Spleen (tissue), 11 donors: ENCODE measurements around the gene TRIM33. TPM values are rescaled to one million over a fixed set of nuclear protein-coding genes. Genes with fewer than 3 reads are reported as not detected.

Source experiments
- DNase-seq: peaks from one replicate; pipeline ENCODE4 v3.0.0-alpha.2; 2020
- H3K27ac ChIP-seq, 8 donors: fragments of 200-600 bp; sonication (generic) in 7 of 8; 1 replicate in 4 of 8; 2 replicates in 4 of 8; pipeline versions ENCODE4 v1.5.0 to v1.8.0; 2016 to 2021; ENCODE audit warnings: inconsistent platforms in 4 of 8, mild to moderate bottlenecking in 4 of 8, moderate library complexity in 1 of 8
- H3K27me3 ChIP-seq, 7 donors: fragments of 200-600 bp; sonication (generic) in 6 of 7; replicated peaks in 1 of 7; 1 replicate in 4 of 7; 2 replicates in 3 of 7; pipeline versions ENCODE4 v1.5.0 to v1.8.0; 2016 to 2021; ENCODE audit warnings: inconsistent platforms in 3 of 7, mild to moderate bottlenecking in 1 of 7
- H3K36me3 ChIP-seq, 6 donors: fragments of 200-600 bp; sonication (generic) in 5 of 6; 1 replicate in 4 of 6; 2 replicates in 2 of 6; pipeline versions ENCODE4 v1.5.0 to v1.8.0; 2016 to 2021; ENCODE audit warnings: inconsistent platforms in 2 of 6
- H3K4me1 ChIP-seq, 6 donors: fragments of 200-600 bp; sonication (generic) in 5 of 6; 1 replicate in 3 of 6; 2 replicates in 3 of 6; pipeline versions ENCODE4 v1.5.0 to v1.8.0; 2016 to 2021; ENCODE audit warnings: inconsistent platforms in 3 of 6
- H3K4me3 ChIP-seq, 8 donors: fragments of 200-600 bp; sonication (generic) in 7 of 8; 1 replicate in 4 of 8; 2 replicates in 4 of 8; pipeline versions ENCODE4 v1.5.0 to v1.8.0; 2016 to 2021; ENCODE audit warnings: inconsistent platforms in 4 of 8, mild to moderate bottlenecking in 4 of 8, moderate library complexity in 2 of 8
- H3K9me3 ChIP-seq, 8 donors: fragments of 200-600 bp; sonication (generic) in 7 of 8; 1 replicate in 4 of 8; 2 replicates in 4 of 8; pipeline versions ENCODE4 v1.5.0 to v1.8.0; 2016 to 2021; ENCODE audit warnings: inconsistent platforms in 4 of 8
- CTCF ChIP-seq, 11 experiments: fragments of 200-600 bp in 7 of 11; fragments of 450-650 bp in 4 of 11; sonication (generic) in 4 of 11; IDR thresholded peaks in 8 of 11; conservative IDR thresholded peaks in 3 of 11; 1 replicate in 7 of 11; 2 replicates in 4 of 11; pipeline versions ENCODE4 v1.4.0 to v1.8.0; 2016 to 2021; ENCODE audit warnings: antibody characterized with exemption in 11 of 11, inconsistent platforms in 4 of 11, mild to moderate bottlenecking in 1 of 11
- POLR2A ChIP-seq, 3 donors: fragments of 450-650 bp; IDR thresholded peaks; one replicate each; pipeline ENCODE4 v1.5.1; 2017; ENCODE audit warnings: antibody characterized with exemption in 3 of 3, mild to moderate bottlenecking in 1 of 3
- POLR2AphosphoS5 ChIP-seq, 3 donors: sonication (generic); formaldehyde crosslinking; IDR thresholded peaks; one replicate each; pipeline ENCODE4 v1.5.1; 2017; ENCODE audit warnings: antibody characterized with exemption in 3 of 3
- WGBS, 5 donors: extraction: QIAGEN DNeasy Blood & Tissue Kit in 3 of 5; methylation state at CpG; one replicate each; pipeline versions ENCODE4 v1.1.5 to v1.1.7; 2013 to 2018; 5-methylcytosine and 5-hydroxymethylcytosine counted together
- intact Hi-C: fragments of 100-400 bp; cut with DNase I; formaldehyde crosslinking; loops from one replicate; pipeline ENCODE4 v1.15.0; 2023; ENCODE audit warnings: low total_unique reads
- polyA plus RNA-seq, 3 donors: library from polyadenylated mRNA; stranded (reverse); fragments of 200-250 nt; gene quantifications; one replicate each; pipeline ENCODE4 v1.2.1, GENCODE V29; 2013
- total RNA-seq, 7 donors: library from RNA; depleted of rRNA in 3 of 7; stranded (reverse); fragments of >200 nt in 3 of 7; fragmentation: NEBNext Ultra II Directional in 4 of 7; extraction: Animal tissue kit (Norgen Biotek cat#: 25700) in 4 of 7; gene quantifications; one replicate each; pipeline versions ENCODE4 v1.1.0 to v1.2.1, GENCODE V29; 2016 to 2021
- donor health status: healthy with polysubstance abuse.
- donor health status: DM: no; HTN: no; CAD: no; lungs with moderate emphysema.
- donor health status: DM: no; HTN: no; CAD: no.
- donor health status: Bipolar disorder and iron deficiency.
- donor health status: healthy.
- donor health status: DM: no; HTN: no; CAD: no.
- donor health status: DM: yes; HTN: yes; CAD: no.

Gene TRIM33
- total and polyA plus RNA-seq, 10 donors, result 8.9 to 59.4 (median 42.2) TPM

DNA sequence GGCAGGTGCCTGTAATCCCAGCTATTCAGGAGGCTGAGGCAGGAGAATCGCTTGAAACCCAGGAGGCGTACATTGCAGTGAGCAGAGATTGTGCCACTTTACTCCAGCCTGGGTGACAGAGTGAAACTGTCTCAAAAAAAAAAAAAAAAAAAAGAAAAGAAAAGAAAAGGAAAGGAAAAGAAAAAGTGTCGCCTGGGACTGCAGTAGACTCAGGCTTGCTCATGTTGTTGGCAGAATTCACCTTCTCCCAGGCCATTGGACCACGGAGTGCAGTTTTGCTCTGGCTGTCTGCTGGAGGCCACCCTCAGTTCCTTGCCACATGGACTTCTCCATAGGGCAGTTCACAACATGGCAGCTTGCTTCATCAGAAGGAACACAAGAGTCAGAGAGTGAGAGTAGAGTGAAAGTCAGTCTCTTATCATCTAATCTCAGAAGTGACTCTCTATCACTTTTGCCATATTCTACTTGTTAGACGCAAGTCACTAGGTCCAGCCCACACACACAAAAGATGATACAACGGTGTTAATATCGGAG lies 41.2 kb upstream of the TRIM33 start:
- H3K27ac ChIP-seq, result no peak overlapping the region
- H3K4me3 ChIP-seq, result no peak overlapping the region
- H3K9me3 ChIP-seq, result no peaks in the 10 kb centered on the region
- no peaks in the 10 kb centered on the region for H3K4me1 ChIP-seq
- H3K36me3 ChIP-seq, result no peaks in the 10 kb centered on the region
- no peak for DNase-seq
- intact Hi-C loops, result no loop called here
- no peaks in the 10 kb centered on the region for H3K27me3 ChIP-seq
- TF ChIP-seq POLR2AphosphoS5 (IDR thresholded peaks at IDR 0.05) (no peak), CTCF (IDR thresholded peaks at IDR 0.05 in 8 of 11, conservative IDR thresholded peaks at IDR 0.05 in 3 of 11) (no peak), POLR2A (IDR thresholded peaks at IDR 0.05) (no peak)
- 92 to 98% (median 94%) methylated on average over 7 of the region's 7 CpGs for WGBS, 5 donors

DNA sequence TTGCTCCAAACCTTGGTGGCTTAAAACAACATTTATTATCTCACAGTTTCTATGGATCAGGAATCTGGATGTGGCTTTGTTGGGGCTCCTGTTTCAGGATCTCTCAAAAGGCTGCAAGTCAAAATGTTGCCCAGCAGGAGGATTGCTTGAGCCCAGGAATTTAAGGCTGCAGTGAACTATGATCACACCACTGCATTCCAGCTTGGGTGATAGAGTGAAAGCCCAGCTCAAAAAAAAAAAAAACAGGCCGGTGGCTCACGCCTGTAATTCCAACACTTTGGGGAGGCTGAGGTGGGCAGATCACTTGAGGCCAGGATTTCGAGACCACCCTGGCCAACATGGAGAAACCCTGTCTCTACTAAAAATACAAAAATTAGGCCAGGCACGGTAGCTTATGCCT lies 40.4 kb upstream of the TRIM33 start:
- no peak for DNase-seq
- Histone ChIP-seq H3K36me3 (no peaks in the 10 kb centered on the region), H3K27ac (no peak overlapping the region), H3K4me1 (no peaks in the 10 kb centered on the region), H3K27me3 (no peaks in the 10 kb centered on the region), H3K4me3 (no peak overlapping the region), H3K9me3 (no peaks in the 10 kb centered on the region)
- no peak for TF ChIP-seq POLR2A (IDR thresholded peaks at IDR 0.05)
- no peak for TF ChIP-seq CTCF (IDR thresholded peaks at IDR 0.05 in 8 of 11, conservative IDR thresholded peaks at IDR 0.05 in 3 of 11)
- no peak for TF ChIP-seq POLR2AphosphoS5 (IDR thresholded peaks at IDR 0.05)
- WGBS, 5 donors, result 89 to 96% (median 94%) methylated on average over 4 of the region's 4 CpGs
- intact Hi-C loops, result no loop called here

- H3K36me3 ChIP-seq, result no peaks in the 10 kb centered on the region
- no peaks in the 10 kb centered on the region for H3K9me3 ChIP-seq
- no peak for DNase-seq
- no peak overlapping the region for H3K4me3 ChIP-seq
- intact Hi-C loops, result no loop called here
- no peak for TF ChIP-seq CTCF (IDR thresholded peaks at IDR 0.05 in 8 of 11, conservative IDR thresholded peaks at IDR 0.05 in 3 of 11)
- TF ChIP-seq POLR2AphosphoS5 (IDR thresholded peaks at IDR 0.05), result no peak
- no peak for TF ChIP-seq POLR2A (IDR thresholded peaks at IDR 0.05)
- no peaks in the 10 kb centered on the region for H3K27me3 ChIP-seq
- H3K27ac ChIP-seq, result no peak overlapping the region
- WGBS, 5 donors, result 92 to 100% (median 96%) methylated on average over 2 of the region's 2 CpGs
- H3K4me1 ChIP-seq, result no peaks in the 10 kb centered on the region
Measured at GRCh38 chr1:114550336-114550735, 39.3 kb upstream of the TRIM33 start.

DNA sequence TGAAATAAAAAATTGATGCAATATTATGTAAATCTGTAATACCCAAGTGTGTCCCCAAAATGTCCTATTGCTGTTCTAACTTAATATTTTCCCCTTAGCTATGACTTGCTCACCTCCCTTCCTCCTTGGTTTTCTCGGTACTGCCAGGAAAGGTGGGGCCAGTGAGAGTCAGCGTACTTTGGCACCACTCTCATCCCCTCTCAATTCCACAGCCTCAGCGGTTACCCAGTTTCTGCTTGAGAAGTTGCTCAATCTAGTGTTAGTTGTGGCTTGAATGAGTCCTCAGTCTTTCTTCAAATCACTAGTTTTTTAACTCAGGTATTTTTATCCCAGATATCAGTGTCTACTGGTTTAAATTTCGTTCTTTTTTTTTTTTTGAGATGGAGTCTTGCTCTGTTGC lies 38.1 kb upstream of the TRIM33 start:
- DNase-seq, result no peak
- peak overlapping the region in 1 of 8 donors; percentile 28 for H3K27ac ChIP-seq
- H3K4me1 ChIP-seq, result no peaks in the 10 kb centered on the region
- intact Hi-C loops, result no loop called here
- 59 to 78% (median 66%) methylated on average over 4 of the region's 4 CpGs for WGBS, 5 donors
- H3K9me3 ChIP-seq, result no peaks in the 10 kb centered on the region
- no peaks in the 10 kb centered on the region for H3K36me3 ChIP-seq
- TF ChIP-seq POLR2A (IDR thresholded peaks at IDR 0.05), result no peak
- no peak for TF ChIP-seq POLR2AphosphoS5 (IDR thresholded peaks at IDR 0.05)
- TF ChIP-seq CTCF (IDR thresholded peaks at IDR 0.05 in 8 of 11, conservative IDR thresholded peaks at IDR 0.05 in 3 of 11), result no peak
- no peak overlapping the region for H3K4me3 ChIP-seq
- H3K27me3 ChIP-seq, result no peaks in the 10 kb centered on the region
